ENCODE data around the gene LCN2. TPM values are rescaled to one million over a fixed set of nuclear protein-coding genes. Genes with fewer than 3 reads are reported as not detected.

Gene LCN2
- total RNA-seq, 2 donors from 2014 or later, result 4.9 to 24.6 TPM

GRCh38 chr9:128161215-128161902, 12.1 kb downstream of the LCN2 start:
- Histone ChIP-seq H3K4me3 (no peak overlapping the region), H3K4me1 (peaks cover 32% of the 10 kb centered on the region), H3K27me3 (no peaks in the 10 kb centered on the region), H3K36me3 (replicated peaks in 1 of 2; ENCODE audit: insufficient read depth in 1 of 2, low read depth in 2 of 2) (peaks cover 0 to 9% of the 10 kb centered on the region in 2 donors), H3K27ac (peak overlapping the region in 1 of 4 donors; percentile 48), H3K9me3 (no peaks in the 10 kb centered on the region)
- ATAC-seq (no peak), DNase-seq (no peak)
- intact Hi-C loops (cut with DNase I), result no loop called here
- TF ChIP-seq CTCF (IDR thresholded peaks at IDR 0.05) (no peak), POLR2A (IDR thresholded peaks at IDR 0.05) (no peak)
- whole genome bisulfite sequencing, 2 donors, result 89 to 95% methylated on average over 13 of the region's 13 CpGs

GRCh38 chr9:128162215-128163026, 13.2 kb downstream of the LCN2 start:
- DNase-seq, result peak; percentile 83 to 95 (median 86)
- intact Hi-C loops (cut with DNase I), result no loop called here
- ATAC-seq, result peak; percentile 56
- Histone ChIP-seq H3K4me3 (no peak overlapping the region), H3K9me3 (no peaks in the 10 kb centered on the region), H3K27me3 (no peaks in the 10 kb centered on the region), H3K27ac (peak overlapping the region in 3 of 4 donors; percentile 37 to 48 (median 42)), H3K4me1 (peaks cover 32% of the 10 kb centered on the region), H3K36me3 (replicated peaks in 1 of 2; ENCODE audit: insufficient read depth in 1 of 2, low read depth in 2 of 2) (peaks cover 0 to 17% of the 10 kb centered on the region in 2 donors)
- TF ChIP-seq POLR2A (IDR thresholded peaks at IDR 0.05) (no peak), CTCF (IDR thresholded peaks at IDR 0.05) (no peak)
- WGBS, 2 donors, result 73 to 76% methylated on average over 6 to 10 of the region's 10 CpGs

- Histone ChIP-seq H3K27ac (no peak overlapping the region), H3K4me3 (no peak overlapping the region), H3K9me3 (no peaks in the 10 kb centered on the region), H3K27me3 (no peaks in the 10 kb centered on the region), H3K4me1 (peaks cover 32% of the 10 kb centered on the region), H3K36me3 (replicated peaks in 1 of 2; ENCODE audit: insufficient read depth in 1 of 2, low read depth in 2 of 2) (peaks cover 0 to 22% of the 10 kb centered on the region in 2 donors)
- intact Hi-C loops (cut with DNase I), result no loop called here
- no peak for TF ChIP-seq POLR2A (IDR thresholded peaks at IDR 0.05)
- TF ChIP-seq CTCF (IDR thresholded peaks at IDR 0.05), result no peak
- DNase-seq (no peak), ATAC-seq (no peak)
- WGBS, 2 donors, result 81 to 89% methylated on average over 3 to 6 of the region's 6 CpGs
Measured at GRCh38 chr9:128163027-128163515, 13.8 kb downstream of the LCN2 start.

GRCh38 chr9:128163523-128164306, 14.5 kb downstream of the LCN2 start:
- TF ChIP-seq POLR2A (IDR thresholded peaks at IDR 0.05) (no peak), CTCF (IDR thresholded peaks at IDR 0.05) (no peak)
- H3K27me3 ChIP-seq, result no peaks in the 10 kb centered on the region
- intact Hi-C loops (cut with DNase I), result no loop called here
- peaks cover 0 to 26% of the 10 kb centered on the region in 2 donors for H3K36me3 ChIP-seq (replicated peaks in 1 of 2; ENCODE audit: insufficient read depth in 1 of 2, low read depth in 2 of 2)
- H3K27ac ChIP-seq, result no peak overlapping the region
- ATAC-seq (no peak), DNase-seq (no peak)
- WGBS, 2 donors, result 85% methylated on average over 10 of the region's 10 CpGs; no CpG with 5 or more reads in 1 of the 2 donors
- H3K9me3 ChIP-seq, result no peaks in the 10 kb centered on the region
- H3K4me3 ChIP-seq, result no peak overlapping the region
- peaks cover 32% of the 10 kb centered on the region for H3K4me1 ChIP-seq

Data from body of pancreas (tissue), 4 donors.